ENCODE results near the gene CPEB2. TPM values are rescaled to one million over a fixed set of nuclear protein-coding genes. Genes with fewer than 3 reads are reported as not detected.

The CPEB2 gene
- total RNA-seq, result 15.9 and 28.6 TPM in 2 replicates

GRCh38 chr4:15001869-15002658 lies at the start of gene CPEB2:
TSS of gene CPEB2 (plus strand) at chr4:15002481. CDS start at chr4:15002674, 193 bp downstream.

All from articular chondrocyte of knee joint (primary cell).